Uterus (tissue), 2 donors: ENCODE data around the gene PHYH.

Source experiments
- POLR2A ChIP-seq, 2 donors: fragments of 450-650 bp; IDR thresholded peaks; one replicate each; pipeline ENCODE4 v1.6.1; 2016; ENCODE audit warnings: antibody characterized with exemption in 2 of 2, mild to moderate bottlenecking in 1 of 2, moderate library complexity in 1 of 2
- TF ChIP-seq, protein P1 (sequence below), 4 experiments: fragments of 200-600 bp in 2 of 4; fragments of 450-650 bp in 2 of 4; sonication (generic) in 2 of 4; IDR thresholded peaks; one replicate each; pipeline ENCODE4 v1.5.1; 2016 to 2019; ENCODE audit warnings: antibody characterized with exemption in 4 of 4, mild to moderate bottlenecking in 2 of 4, moderate library complexity in 1 of 4

GRCh38 chr10:13321576-13321975 is 21.7 kb upstream of the PHYH start:
- TF ChIP-seq POLR2A (IDR thresholded peaks at IDR 0.05), result no peak
- TF ChIP-seq, protein P1, sequence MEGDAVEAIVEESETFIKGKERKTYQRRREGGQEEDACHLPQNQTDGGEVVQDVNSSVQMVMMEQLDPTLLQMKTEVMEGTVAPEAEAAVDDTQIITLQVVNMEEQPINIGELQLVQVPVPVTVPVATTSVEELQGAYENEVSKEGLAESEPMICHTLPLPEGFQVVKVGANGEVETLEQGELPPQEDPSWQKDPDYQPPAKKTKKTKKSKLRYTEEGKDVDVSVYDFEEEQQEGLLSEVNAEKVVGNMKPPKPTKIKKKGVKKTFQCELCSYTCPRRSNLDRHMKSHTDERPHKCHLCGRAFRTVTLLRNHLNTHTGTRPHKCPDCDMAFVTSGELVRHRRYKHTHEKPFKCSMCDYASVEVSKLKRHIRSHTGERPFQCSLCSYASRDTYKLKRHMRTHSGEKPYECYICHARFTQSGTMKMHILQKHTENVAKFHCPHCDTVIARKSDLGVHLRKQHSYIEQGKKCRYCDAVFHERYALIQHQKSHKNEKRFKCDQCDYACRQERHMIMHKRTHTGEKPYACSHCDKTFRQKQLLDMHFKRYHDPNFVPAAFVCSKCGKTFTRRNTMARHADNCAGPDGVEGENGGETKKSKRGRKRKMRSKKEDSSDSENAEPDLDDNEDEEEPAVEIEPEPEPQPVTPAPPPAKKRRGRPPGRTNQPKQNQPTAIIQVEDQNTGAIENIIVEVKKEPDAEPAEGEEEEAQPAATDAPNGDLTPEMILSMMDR (IDR thresholded peaks at IDR 0.05), result no peak
